DND-41 (cell line): ENCODE data around the gene SLC1A3.

Experiments used
- CTCF ChIP-seq: IDR thresholded peaks from 2 replicates; pipeline ENCODE4 v1.5.1; 2012; ENCODE audit warnings: borderline replicate concordance, low read length, moderate library complexity, mild to moderate bottlenecking; ENCODE audit not compliant: poor library complexity, severe bottlenecking; ENCODE audit errors: extremely low read depth
- EZH2 ChIP-seq: IDR thresholded peaks from 3 replicates; pipeline ENCODE4 v1.6.1; 2012; ENCODE audit warnings: borderline replicate concordance, low read depth, mild to moderate bottlenecking, moderate library complexity, low read length, inconsistent platforms; ENCODE audit not compliant: severe bottlenecking

GRCh38 chr5:36598045-36598444 lies 8.4 kb upstream of the SLC1A3 start:
- no peak for TF ChIP-seq CTCF
- no peak for TF ChIP-seq EZH2
